K562 (cell line): ENCODE results near the gene PCP2. TPM values are rescaled to one million over a fixed set of nuclear protein-coding genes. Genes with fewer than 3 reads are reported as not detected.

Experiments
- ATAC-seq: fragments of 200-7000 bp; cut with Tn5 transposase; 3 replicates; pipeline ENCODE4 v1.9.1; 2020; ENCODE audit warnings: moderate library complexity
- BruUV-seq: library from RNA; stranded (reverse); fragments of 400-500 nt; replicated peaks from 2 replicates; lab custom pipeline; 2021; lab: Mats Ljungman, UMichigan
- CTCF ChIA-PET: fragments of 300-600 bp; formaldehyde crosslinking; extraction: SDS; loops from one replicate; lab custom pipeline; 2021; ENCODE audit warnings: low intra/inter-chr PET ratio; lab: Yijun Ruan, JAX
- POLR2A ChIA-PET: fragments of 300-600, 350-650 bp; sonication (Branson Sonifier 250); formaldehyde crosslinking; extraction: SDS; loops from one replicate; lab custom pipeline; 2021; ENCODE audit warnings: antibody characterized with exemption, inconsistent platforms; lab: Yijun Ruan, JAX
- DNase-seq, 4 experiments: peaks; one replicate each; pipeline versions ENCODE4 v3.0.0 to v3.0.0-alpha.2; 2011 to 2018; ENCODE audit warnings: low spot score in 3 of 4, mixed read lengths in 3 of 4; ENCODE audit errors: extremely low read depth in 1 of 4
- FAIRE-seq: peaks from 2 replicates; lab custom pipeline; 2011; peaks lifted over from hg19 to GRCh38; lab: Jason Lieb, UNC
- H2AFZ ChIP-seq: 2 replicates; pipeline ENCODE4 v1.6.0; 2011; ENCODE audit warnings: low read depth, low read length, control low read depth, inconsistent platforms
- H3K27ac ChIP-seq: fragments of 200-600 bp; 3 replicates; pipeline ENCODE4 v1.8.0; 2011; ENCODE audit warnings: low read depth, mild to moderate bottlenecking, control low read depth, inconsistent platforms, low read length, moderate library complexity, mixed read lengths; ENCODE audit errors: extremely low read depth
- H3K27me3 ChIP-seq, 2 experiments: fragments of 300-600 bp in 1 of 2; 2 replicates in 1 of 2; 3 replicates in 1 of 2; pipeline versions ENCODE4 v1.6.0 to v1.8.0; 2011; ENCODE audit warnings: inconsistent platforms in 2 of 2, low read length in 2 of 2, mild to moderate bottlenecking in 1 of 2, mixed read lengths in 1 of 2, moderate library complexity in 1 of 2; ENCODE audit not compliant: control insufficient read depth in 2 of 2, insufficient read depth in 2 of 2
- H3K36me3 ChIP-seq: fragments of 300-600 bp; 3 replicates; pipeline ENCODE4 v1.8.0; 2011; ENCODE audit warnings: mild to moderate bottlenecking, low read length, inconsistent platforms; ENCODE audit not compliant: control insufficient read depth, insufficient read depth
- H3K4me1 ChIP-seq, 2 experiments: fragments of 200-600 bp in 1 of 2; replicated peaks in 1 of 2; 2 replicates in 1 of 2; 3 replicates in 1 of 2; pipeline versions ENCODE4 v1.5.1 to v1.8.0; 2011; ENCODE audit warnings: inconsistent platforms in 2 of 2, low read length in 2 of 2, mild to moderate bottlenecking in 1 of 2, mixed read lengths in 1 of 2, moderate library complexity in 1 of 2; ENCODE audit not compliant: control insufficient read depth in 2 of 2, insufficient read depth in 2 of 2
- H3K4me2 ChIP-seq: 2 replicates; pipeline ENCODE4 v1.6.1; 2011; ENCODE audit warnings: low read length, control low read depth, inconsistent platforms, mixed read lengths; ENCODE audit not compliant: insufficient read depth
- H3K4me3 ChIP-seq: fragments of 200-600 bp; sonication (generic), shearing (Covaris generic); 2 replicates; pipeline ENCODE4 v1.5.1; 2016; ENCODE audit warnings: control low read depth, inconsistent platforms
- H3K79me2 ChIP-seq: fragments of 200-600 bp; 3 replicates; pipeline ENCODE4 v1.8.0; 2011; ENCODE audit warnings: low read length, inconsistent platforms; ENCODE audit not compliant: control insufficient read depth, insufficient read depth
- H3K9ac ChIP-seq, 2 experiments: 2 replicates each; pipeline versions ENCODE4 v1.6.0 to v1.6.1; 2011; ENCODE audit warnings: low read depth in 2 of 2, low read length in 2 of 2, control low read depth in 1 of 2, inconsistent platforms in 1 of 2, mild to moderate bottlenecking in 1 of 2, mixed read lengths in 1 of 2; ENCODE audit not compliant: insufficient read depth in 1 of 2
- H3K9me1 ChIP-seq: one replicate; pipeline ENCODE4 v1.6.0; 2011; ENCODE audit warnings: inconsistent platforms, mild to moderate bottlenecking, low read length, moderate library complexity; ENCODE audit not compliant: control insufficient read depth, insufficient read depth
- H3K9me3 ChIP-seq: replicated peaks from 2 replicates; pipeline ENCODE4 v1.5.1; 2011; ENCODE audit warnings: low read depth, low read length, inconsistent platforms; ENCODE audit not compliant: control insufficient read depth, insufficient read depth
- H4K20me1 ChIP-seq: replicated peaks from 2 replicates; pipeline ENCODE4 v1.6.1; 2011; ENCODE audit warnings: low read length, inconsistent platforms, mixed read lengths; ENCODE audit not compliant: control insufficient read depth, insufficient read depth
- ATF2 ChIP-seq: sonication (generic); formaldehyde crosslinking; IDR thresholded peaks from 2 replicates; pipeline ENCODE4 v1.8.1; 2022; ENCODE audit warnings: missing genetic modification reagents
- CHCHD3 ChIP-seq: fragments of 250-450 bp; sonication (Bioruptor Pico); IDR thresholded peaks from 2 replicates; pipeline ENCODE4 v2.1.2; 2022; ENCODE audit warnings: mild to moderate bottlenecking
- GABPA ChIP-seq: fragments of 200-800 bp; sonication (Bioruptor generic); conservative IDR thresholded peaks from 2 replicates; pipeline ENCODE4 v1.6.1; 2016; ENCODE audit warnings: low read depth, missing genetic modification characterization, missing compliant biosample characterization
- HNRNPLL ChIP-seq: fragments of 200-400 bp; formaldehyde crosslinking; IDR thresholded peaks from 2 replicates; pipeline ENCODE4 v1.6.1; 2017; ENCODE audit warnings: low read length, low read depth, mild to moderate bottlenecking; ENCODE audit not compliant: poor library complexity, severe bottlenecking
- HOXB6 ChIP-seq: fragments of 250-450 bp; sonication (Bioruptor Pico); IDR thresholded peaks from 2 replicates; pipeline ENCODE4 v1.5.1; 2022; ENCODE audit warnings: mild to moderate bottlenecking, borderline replicate concordance
- KAT7 ChIP-seq: sonication (generic); formaldehyde crosslinking; IDR thresholded peaks from 2 replicates; pipeline ENCODE4 v1.8.0; 2022; ENCODE audit warnings: missing genetic modification reagents, mild to moderate bottlenecking, borderline replicate concordance
- KDM5B ChIP-seq: fragments of 200-600 bp; sonication (generic); IDR thresholded peaks from 2 replicates; pipeline ENCODE4 v1.6.1; 2012; ENCODE audit warnings: low read depth, mild to moderate bottlenecking, moderate library complexity, low read length, control low read depth, inconsistent platforms; ENCODE audit not compliant: insufficient replicate concordance
- MAZ ChIP-seq, 2 experiments: fragments of 450-650 bp in 1 of 2; sonication (generic) in 1 of 2; formaldehyde crosslinking; IDR thresholded peaks in 1 of 2; conservative IDR thresholded peaks in 1 of 2; 2 replicates each; pipeline versions ENCODE4 v1.4.0 to v1.5.0; 2020; ENCODE audit warnings: mild to moderate bottlenecking in 1 of 2, missing genetic modification reagents in 1 of 2
- POU5F1 ChIP-seq: fragments of 150-350 bp; IDR thresholded peaks from 2 replicates; pipeline ENCODE4 v1.6.1; 2014; ENCODE audit warnings: borderline replicate concordance, low read length, low read depth, mild to moderate bottlenecking; ENCODE audit not compliant: partially characterized antibody
- U2AF1 ChIP-seq: fragments of 200-400 bp; formaldehyde crosslinking; optimal IDR thresholded peaks from 2 replicates; pipeline ENCODE3; 2017; ENCODE audit warnings: mild to moderate bottlenecking, low read depth, low read length, moderate library complexity
- ZFP30 ChIP-seq: fragments of 250-450 bp; sonication (Bioruptor Pico); IDR thresholded peaks from 2 replicates; pipeline ENCODE4 v1.8.0; 2022; ENCODE audit warnings: moderate library complexity, mild to moderate bottlenecking, inconsistent platforms, borderline replicate concordance
- ZKSCAN8 ChIP-seq: fragments of 200-800 bp; sonication (Bioruptor generic); IDR thresholded peaks from 2 replicates; pipeline ENCODE4 v1.6.1; 2016; ENCODE audit warnings: missing genetic modification characterization, missing compliant biosample characterization
- ZNF124 ChIP-seq: sonication (generic); formaldehyde crosslinking; IDR thresholded peaks from 2 replicates; pipeline ENCODE4 v1.8.1; 2022; ENCODE audit warnings: missing genetic modification reagents
- ZNF3 ChIP-seq: fragments of 250-450 bp; sonication (Bioruptor Pico); IDR thresholded peaks from 2 replicates; pipeline ENCODE4 v1.5.0; 2021; ENCODE audit warnings: mild to moderate bottlenecking, moderate library complexity
- WGBS: fragments of 100-300 bp; shearing (Covaris generic); methylation state at CpG from one replicate; pipeline ENCODE4 v1.1.6; 2016; ENCODE audit warnings: low coverage, mixed read lengths; ENCODE audit not compliant: insufficient coverage; ENCODE audit errors: missing lambda C conversion rate; 5-methylcytosine and 5-hydroxymethylcytosine counted together
- in situ Hi-C: fragments of 300-500 bp; cut with MboI; formaldehyde crosslinking; loops from 4 replicates; pipeline ENCODE4 v1.15.0; 2018; ENCODE audit warnings: inconsistent platforms, mixed read lengths
- intact Hi-C: fragments of 100-400 bp; cut with micrococcal nuclease; formaldehyde crosslinking; loops from 2 replicates; pipeline ENCODE4 v1.14.2; 2022
- polyA plus RNA-seq, 8 experiments: library from polyadenylated mRNA; depleted of rRNA in 4 of 8; stranded (reverse) in 5 of 8; unstranded in 3 of 8; fragments of >200 nt; fragmentation: Nextera tagmentation in 2 of 8; fragmentation: Illumina TruSeq in 1 of 8; extraction: Ambion mirVana in 2 of 8; extraction: Trizol in 1 of 8; gene quantifications; 2 replicates each; pipeline versions ENCODE4 v1.2.1 to v1.2.3, GENCODE V29; 2011 to 2014; ENCODE audit warnings: inconsistent platforms in 1 of 8, missing spikeins in 1 of 8
- total RNA-seq, 7 experiments: library from RNA; depleted of rRNA in 6 of 7; stranded (reverse); fragments of >200 nt in 6 of 7; fragmentation: Illumina TruSeq in 2 of 7; extraction: Trizol in 2 of 7; gene quantifications; 2 replicates each; pipeline versions ENCODE4 v1.2.1 to v1.2.3, GENCODE V29; 2011 to 2021; ENCODE audit warnings: low replicate concordance in 1 of 7
- TF ChIP-seq, protein P1 (sequence below): fragments of 450-650 bp; formaldehyde crosslinking; IDR thresholded peaks from 2 replicates; pipeline ENCODE4 v1.4.0; 2020; ENCODE audit warnings: mild to moderate bottlenecking, moderate library complexity

Gene PCP2
- total and polyA plus RNA-seq, 9 of the 15 experiments (the other 6 are each of a cell fraction or from before 2014, with no cell fraction given): 0.17 to 1.3 (median 0.49) TPM; not detected in 3

- Histone ChIP-seq H3K9me1 (no peaks in the 10 kb centered on the region), H2AFZ (peak within 1 kb of the TSS; percentile 55; the same call in 1 of the 2 replicates), H3K9ac (no peak within 1 kb of the TSS), H3K27me3 (peaks cover under 1 to 11% of the 10 kb centered on the region in 2 experiments; a peak in 2 of 5 replicates), H4K20me1 (no peaks in the 10 kb centered on the region), H3K4me2 (peak within 1 kb of the TSS; percentile 31), H3K9me3 (peaks cover 5% of the 10 kb centered on the region; the same call in 1 of the 2 replicates), H3K79me2 (peaks cover 11% of the 10 kb centered on the region; the same call in 2 of the 3 replicates), H3K4me1 (peaks cover 10 to 17% of the 10 kb centered on the region in 2 experiments; a peak in 4 of 5 replicates), H3K4me3 (no peak within 1 kb of the TSS; the same call in 1 of the 2 replicates), H3K27ac (no peak within 1 kb of the TSS), H3K36me3 (no peaks in the 10 kb centered on the region)
- BruUV-seq: no TSS peak
- ATAC-seq (no peak), FAIRE-seq (no peak), DNase-seq (no peak)
- POLR2A ChIA-PET: no interaction called here
- 3% methylated on average over 10 of the region's 10 CpGs for WGBS
- intact Hi-C loops (no loop called here), in situ Hi-C loops (loop anchor here (5.0 kb wide), 1 partner anchor 90 kb away; no protein-coding TSS in a partner anchor)
- CTCF ChIA-PET: no interaction called here
- TF ChIP-seq, protein P1, sequence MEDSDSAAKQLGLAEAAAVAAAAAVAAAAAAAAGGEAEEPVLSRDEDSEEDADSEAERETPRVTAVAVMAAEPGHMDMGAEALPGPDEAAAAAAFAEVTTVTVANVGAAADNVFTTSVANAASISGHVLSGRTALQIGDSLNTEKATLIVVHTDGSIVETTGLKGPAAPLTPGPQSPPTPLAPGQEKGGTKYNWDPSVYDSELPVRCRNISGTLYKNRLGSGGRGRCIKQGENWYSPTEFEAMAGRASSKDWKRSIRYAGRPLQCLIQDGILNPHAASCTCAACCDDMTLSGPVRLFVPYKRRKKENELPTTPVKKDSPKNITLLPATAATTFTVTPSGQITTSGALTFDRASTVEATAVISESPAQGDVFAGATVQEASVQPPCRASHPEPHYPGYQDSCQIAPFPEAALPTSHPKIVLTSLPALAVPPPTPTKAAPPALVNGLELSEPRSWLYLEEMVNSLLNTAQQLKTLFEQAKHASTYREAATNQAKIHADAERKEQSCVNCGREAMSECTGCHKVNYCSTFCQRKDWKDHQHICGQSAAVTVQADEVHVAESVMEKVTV: no peak
- no peak for TF ChIP-seq KAT7
- no peak for TF ChIP-seq ATF2 (CRISPR knock-in tag)
- TF ChIP-seq MAZ (CRISPR knock-in tag; conservative IDR thresholded peaks at IDR 0.05 in 1 of 2, IDR thresholded peaks at IDR 0.05 in 1 of 2): peak in 1 of 2 experiments; percentile 57; a peak in 2 of 4 replicates
- peak; percentile 55; the same call in 1 of the 2 replicates for TF ChIP-seq GABPA (tag)
- TF ChIP-seq ZFP30: no peak
- TF ChIP-seq ZKSCAN8 (CRISPR knock-in tag): no peak
- no peak for TF ChIP-seq ZNF3 (CRISPR knock-in tag)
- TF ChIP-seq POU5F1: no peak
- no peak for TF ChIP-seq KDM5B
- TF ChIP-seq ZNF124 (CRISPR knock-in tag): no peak
- no peak for TF ChIP-seq CHCHD3 (CRISPR knock-in tag)
- no peak for TF ChIP-seq HNRNPLL
- no peak for TF ChIP-seq HOXB6 (CRISPR knock-in tag)
- TF ChIP-seq U2AF1: no peak
Observed at GRCh38 chr19:7676854-7677253, 43.3 kb upstream of the PCP2 start, which contains the start of gene MCEMP1. Gene MCEMP1 (plus strand): TSS chr19:7677090. CDS start chr19:7677121, 31 bp downstream.
